ENCODE data around the gene SLC9A7.

DNA sequence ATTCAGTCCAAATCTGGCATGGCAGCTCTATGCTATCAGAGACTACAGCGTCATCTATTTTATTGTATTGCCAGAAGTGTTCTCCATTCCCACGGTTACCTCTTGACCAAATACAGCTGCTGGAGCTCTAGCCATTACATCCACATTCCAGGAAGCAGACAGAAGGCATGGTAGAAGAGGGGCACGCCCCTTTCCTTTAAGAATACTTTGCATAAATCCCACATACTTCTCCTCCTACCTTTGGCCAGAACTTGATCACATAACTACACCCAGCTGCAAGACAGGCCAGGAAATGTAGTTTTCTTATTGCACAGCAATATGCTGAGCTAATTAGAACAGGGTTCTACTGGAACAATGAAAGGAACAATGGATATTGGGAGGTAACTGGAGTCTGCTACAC is 14.9 kb downstream of the SLC9A7 start:
- no peak for TF ChIP-seq POLR2AphosphoS5 (IDR thresholded peaks at IDR 0.05; ENCODE audit: low read depth, low read length)
- TF ChIP-seq POLR2A (IDR thresholded peaks at IDR 0.05; ENCODE audit: low read depth, low read length) = no peak
